H9 (cell line): ENCODE results near the gene FKBP4. TPM values are rescaled to one million over a fixed set of nuclear protein-coding genes. Genes with fewer than 3 reads are reported as not detected.

Source experiments
- DNase-seq: peaks from one replicate; pipeline ENCODE4 v3.0.0-alpha.2; 2017
- H2AFZ ChIP-seq: one replicate; pipeline ENCODE4 v1.6.1; 2013; ENCODE audit warnings: mild to moderate bottlenecking, low read length, control low read depth, moderate library complexity
- H2AK5ac ChIP-seq: 2 replicates; pipeline ENCODE4 v1.6.1; 2013; ENCODE audit warnings: low read length, control low read depth, mixed read lengths; ENCODE audit not compliant: insufficient read length
- H2BK120ac ChIP-seq: one replicate; pipeline ENCODE4 v1.6.1; 2013; ENCODE audit warnings: low read depth, mild to moderate bottlenecking, low read length, control low read depth, inconsistent platforms; ENCODE audit not compliant: poor library complexity, severe bottlenecking
- H2BK12ac ChIP-seq: 2 replicates; pipeline ENCODE4 v1.6.1; 2013; ENCODE audit warnings: low read length, control low read depth, mixed read lengths, low read depth; ENCODE audit not compliant: insufficient read length
- H2BK15ac ChIP-seq: 2 replicates; pipeline ENCODE4 v1.6.1; 2013; ENCODE audit warnings: low read depth, low read length, control low read depth
- H2BK20ac ChIP-seq: one replicate; pipeline ENCODE4 v1.6.1; 2013; ENCODE audit warnings: low read depth, mild to moderate bottlenecking, low read length, control low read depth, inconsistent platforms; ENCODE audit not compliant: poor library complexity, severe bottlenecking
- H2BK5ac ChIP-seq: 2 replicates; pipeline ENCODE4 v1.6.1; 2013; ENCODE audit warnings: low read length, control low read depth, mixed read lengths; ENCODE audit not compliant: insufficient read length
- H3K14ac ChIP-seq: 2 replicates; pipeline ENCODE4 v1.6.1; 2013; ENCODE audit warnings: low read length, control low read depth; ENCODE audit not compliant: insufficient read depth
- H3K18ac ChIP-seq: 2 replicates; pipeline ENCODE4 v1.6.1; 2013; ENCODE audit warnings: low read depth, mild to moderate bottlenecking, mixed read lengths, low read length, control low read depth; ENCODE audit not compliant: insufficient read length
- H3K23ac ChIP-seq: 2 replicates; pipeline ENCODE4 v1.6.1; 2013; ENCODE audit warnings: low read length, control low read depth, mixed read lengths, low read depth; ENCODE audit not compliant: insufficient read length
- H3K23me2 ChIP-seq: 2 replicates; pipeline ENCODE4 v1.6.1; 2013; ENCODE audit warnings: low read depth, mild to moderate bottlenecking, mixed read lengths, low read length, control low read depth; ENCODE audit not compliant: insufficient read length, poor library complexity, severe bottlenecking
- H3K27ac ChIP-seq: 2 replicates; pipeline ENCODE4 v1.5.1; 2013; ENCODE audit warnings: low read length, control low read depth, mixed read lengths, low read depth; ENCODE audit not compliant: insufficient read length
- H3K27me3 ChIP-seq: 2 replicates; pipeline ENCODE4 v1.6.1; 2013; ENCODE audit warnings: low read length, control low read depth, inconsistent platforms; ENCODE audit not compliant: insufficient read depth
- H3K4ac ChIP-seq: 2 replicates; pipeline ENCODE4 v1.6.1; 2013; ENCODE audit warnings: low read depth, mild to moderate bottlenecking, control low read depth, inconsistent platforms, low read length, moderate library complexity
- H3K4me1 ChIP-seq: 2 replicates; pipeline ENCODE4 v1.6.1; 2013; ENCODE audit warnings: low read length, control low read depth, inconsistent platforms; ENCODE audit not compliant: insufficient read depth
- H3K4me2 ChIP-seq: 2 replicates; pipeline ENCODE4 v1.6.1; 2013; ENCODE audit warnings: low read length, control low read depth, mixed read lengths; ENCODE audit not compliant: insufficient read length, insufficient read depth
- H3K56ac ChIP-seq: 2 replicates; pipeline ENCODE4 v1.6.1; 2013; ENCODE audit warnings: low read depth, mild to moderate bottlenecking, mixed read lengths, low read length, control low read depth; ENCODE audit not compliant: insufficient read length
- H3K79me1 ChIP-seq: 2 replicates; pipeline ENCODE4 v1.6.1; 2013; ENCODE audit warnings: low read depth, mild to moderate bottlenecking, moderate library complexity, low read length, control low read depth, inconsistent platforms; ENCODE audit not compliant: insufficient read depth, poor library complexity, severe bottlenecking
- H3K79me2 ChIP-seq: 2 replicates; pipeline ENCODE4 v1.6.1; 2013; ENCODE audit warnings: low read length, control low read depth, inconsistent platforms; ENCODE audit not compliant: insufficient read depth
- H3K9ac ChIP-seq: 2 replicates; pipeline ENCODE4 v1.6.1; 2013; ENCODE audit warnings: low read length, control low read depth, mixed read lengths; ENCODE audit not compliant: insufficient read length; ENCODE audit errors: extremely low read depth
- H3K9me3 ChIP-seq: one replicate; pipeline ENCODE4 v1.6.1; 2013; ENCODE audit warnings: low read depth, low read length, inconsistent platforms; ENCODE audit not compliant: control insufficient read depth
- H3T11ph ChIP-seq: one replicate; pipeline ENCODE4 v1.6.1; 2013; ENCODE audit warnings: mild to moderate bottlenecking, low read length, control low read depth, inconsistent platforms
- H4K20me1 ChIP-seq: one replicate; pipeline ENCODE4 v1.6.1; 2013; ENCODE audit not compliant: control insufficient read depth, insufficient read length, insufficient read depth
- H4K5ac ChIP-seq: 2 replicates; pipeline ENCODE4 v1.6.1; 2013; ENCODE audit warnings: low read depth, mild to moderate bottlenecking, mixed read lengths, low read length, control low read depth; ENCODE audit not compliant: insufficient read length
- H4K8ac ChIP-seq: replicated peaks from 2 replicates; pipeline ENCODE4 v1.6.1; 2013; ENCODE audit warnings: low read length, control low read depth, mixed read lengths, low read depth; ENCODE audit not compliant: insufficient read length
- H4K91ac ChIP-seq: 2 replicates; pipeline ENCODE4 v1.6.1; 2013; ENCODE audit warnings: low read depth, mild to moderate bottlenecking, moderate library complexity, mixed read lengths, low read length, control low read depth; ENCODE audit not compliant: insufficient read length
- H3K27ac Mint-ChIP-seq, 3 experiments: 2 replicates in 2 of 3; 3 replicates in 1 of 3; pipeline ENCODE4 v1.8.0; 2020 to 2021; ENCODE audit warnings: mixed read lengths in 3 of 3, mild to moderate bottlenecking in 1 of 3, moderate library complexity in 1 of 3
- H3K27me3 Mint-ChIP-seq: 2 replicates; pipeline ENCODE4 v1.8.0; 2021; ENCODE audit warnings: low read depth, mild to moderate bottlenecking, moderate library complexity, mixed read lengths
- H3K36me3 Mint-ChIP-seq, 3 experiments: 2 replicates in 2 of 3; 3 replicates in 1 of 3; pipeline ENCODE4 v1.8.0; 2020 to 2021; ENCODE audit warnings: low read depth in 3 of 3, mixed read lengths in 3 of 3; ENCODE audit not compliant: insufficient read depth in 1 of 3
- H3K4me1 Mint-ChIP-seq, 2 experiments: 2 replicates each; pipeline ENCODE4 v1.8.0; 2020; ENCODE audit warnings: mixed read lengths in 2 of 2
- H3K4me3 Mint-ChIP-seq, 2 experiments: 2 replicates in 1 of 2; 3 replicates in 1 of 2; pipeline ENCODE4 v1.8.0; 2020 to 2021; ENCODE audit warnings: mild to moderate bottlenecking in 2 of 2, mixed read lengths in 2 of 2, moderate library complexity in 1 of 2
- H3K9me3 Mint-ChIP-seq, 2 experiments: 2 replicates in 1 of 2; 3 replicates in 1 of 2; pipeline ENCODE4 v1.8.0; 2020; ENCODE audit warnings: mild to moderate bottlenecking in 2 of 2, mixed read lengths in 2 of 2, moderate library complexity in 1 of 2
- WGBS: extraction: QIAGEN DNeasy Blood & Tissue Kit; methylation state at CpG from one replicate; pipeline ENCODE4 v1.1.7; 2013; ENCODE audit warnings: missing lambda C conversion rate, low lambda C conversion rate, mixed read lengths; ENCODE audit not compliant: insufficient read length; ENCODE audit errors: extremely low coverage; 5-methylcytosine and 5-hydroxymethylcytosine counted together
- total RNA-seq: library from RNA; stranded (reverse); gene quantifications from 2 replicates; pipeline ENCODE4 v1.2.1, GENCODE V29; 2021
- TF ChIP-seq, protein P1 (sequence below): fragments of 200-600 bp; sonication (generic); conservative IDR thresholded peaks from 3 replicates; pipeline ENCODE4 v1.8.0; 2021; ENCODE audit warnings: antibody characterized with exemption, mild to moderate bottlenecking

The FKBP4 gene
- total RNA-seq, 1 experiment from 2014 or later: 221 TPM

GRCh38 chr12:2756756-2757155 is 38.0 kb upstream of the FKBP4 start:
- TF ChIP-seq, protein P1, sequence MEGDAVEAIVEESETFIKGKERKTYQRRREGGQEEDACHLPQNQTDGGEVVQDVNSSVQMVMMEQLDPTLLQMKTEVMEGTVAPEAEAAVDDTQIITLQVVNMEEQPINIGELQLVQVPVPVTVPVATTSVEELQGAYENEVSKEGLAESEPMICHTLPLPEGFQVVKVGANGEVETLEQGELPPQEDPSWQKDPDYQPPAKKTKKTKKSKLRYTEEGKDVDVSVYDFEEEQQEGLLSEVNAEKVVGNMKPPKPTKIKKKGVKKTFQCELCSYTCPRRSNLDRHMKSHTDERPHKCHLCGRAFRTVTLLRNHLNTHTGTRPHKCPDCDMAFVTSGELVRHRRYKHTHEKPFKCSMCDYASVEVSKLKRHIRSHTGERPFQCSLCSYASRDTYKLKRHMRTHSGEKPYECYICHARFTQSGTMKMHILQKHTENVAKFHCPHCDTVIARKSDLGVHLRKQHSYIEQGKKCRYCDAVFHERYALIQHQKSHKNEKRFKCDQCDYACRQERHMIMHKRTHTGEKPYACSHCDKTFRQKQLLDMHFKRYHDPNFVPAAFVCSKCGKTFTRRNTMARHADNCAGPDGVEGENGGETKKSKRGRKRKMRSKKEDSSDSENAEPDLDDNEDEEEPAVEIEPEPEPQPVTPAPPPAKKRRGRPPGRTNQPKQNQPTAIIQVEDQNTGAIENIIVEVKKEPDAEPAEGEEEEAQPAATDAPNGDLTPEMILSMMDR: no peak
- no peaks in the 10 kb centered on the region for H3K36me3 Mint-ChIP-seq
- H3K18ac ChIP-seq: no peak overlapping the region
- no peaks in the 10 kb centered on the region; the same call in 1 of the 2 replicates for H3K27me3 ChIP-seq
- H2BK15ac ChIP-seq: no peak overlapping the region
- H4K20me1 ChIP-seq: no peaks in the 10 kb centered on the region
- no peak overlapping the region for H3K27ac ChIP-seq
- H3K4me2 ChIP-seq: no peak overlapping the region
- no peak overlapping the region for H2AFZ ChIP-seq
- H3K4ac ChIP-seq: no peak overlapping the region
- DNase-seq: peak; percentile 60
- no peaks in the 10 kb centered on the region for H3K79me1 ChIP-seq
- H4K5ac ChIP-seq: no peak overlapping the region
- H2AK5ac ChIP-seq: no peak overlapping the region
- H2BK120ac ChIP-seq: no peak overlapping the region
- no CpG with 5 or more reads among the region's 5 CpGs for WGBS
- no peak overlapping the region for H3K23ac ChIP-seq
- H3K9me3 ChIP-seq: no peaks in the 10 kb centered on the region
- H3T11ph ChIP-seq: no peak overlapping the region
- H3K56ac ChIP-seq: no peak overlapping the region
- no peak overlapping the region for H3K4me3 Mint-ChIP-seq
- H2BK20ac ChIP-seq: no peak overlapping the region
- no peak overlapping the region for H2BK12ac ChIP-seq
- H2BK5ac ChIP-seq: no peak overlapping the region
- no peaks in the 10 kb centered on the region for H3K23me2 ChIP-seq
- peaks cover 4% of the 10 kb centered on the region; the same call in 1 of the 2 replicates for H3K4me1 ChIP-seq
- no peak overlapping the region for H3K9ac ChIP-seq
- no peaks in the 10 kb centered on the region for H3K79me2 ChIP-seq
- no peak overlapping the region for H3K14ac ChIP-seq
- H3K4me1 Mint-ChIP-seq: peaks cover 32 to 35% of the 10 kb centered on the region in 2 experiments
- H3K27ac Mint-ChIP-seq: no peak overlapping the region
- no peak overlapping the region for H4K91ac ChIP-seq
- H3K27me3 Mint-ChIP-seq: peaks cover 26% of the 10 kb centered on the region
- peaks cover 1 to 2% of the 10 kb centered on the region in 2 experiments; a peak in 4 of 5 replicates for H3K9me3 Mint-ChIP-seq
- H4K8ac ChIP-seq: no peak overlapping the region
